PC-9 (cell line): ENCODE measurements around the gene PCGF3. TPM values are rescaled to one million over a fixed set of nuclear protein-coding genes. Genes with fewer than 3 reads are reported as not detected.

Experiments
- BruUV-seq: library from RNA; stranded (reverse); fragments of 400-500 nt; replicated peaks from 2 replicates; lab custom pipeline; 2021; lab: Mats Ljungman, UMichigan
- CTCF ChIA-PET: fragments of 300-600 bp; sonication (Branson Sonifier 250); formaldehyde crosslinking; loops from one replicate; lab custom pipeline; 2022; ENCODE audit warnings: antibody characterized with exemption; lab: Charles Lee
- POLR2A ChIA-PET: fragments of 300-600 bp; sonication (Branson Sonifier 250); formaldehyde crosslinking; loops from one replicate; lab custom pipeline; 2022; ENCODE audit warnings: antibody characterized with exemption; ENCODE audit not compliant: unreplicated experiment; lab: Charles Lee
- DNase-seq, 2 experiments: peaks; one replicate each; pipeline versions ENCODE4 v3.0.0 to v3.0.0-alpha.2; 2015 to 2022; ENCODE audit warnings: mixed read lengths in 1 of 2
- H2AFZ ChIP-seq: fragments of 200-600 bp; sonication (generic); 2 replicates; pipeline ENCODE4 v1.8.1; 2017; ENCODE audit warnings: antibody characterized with exemption
- H3F3A ChIP-seq: fragments of 200-600 bp; sonication (generic); 2 replicates; pipeline ENCODE4 v1.8.1; 2017; ENCODE audit warnings: antibody characterized with exemption, mild to moderate bottlenecking, low read depth; ENCODE audit not compliant: insufficient read depth
- H3K27ac ChIP-seq: fragments of 200-600 bp; sonication (generic); 2 replicates; pipeline ENCODE4 v1.6.1; 2016; ENCODE audit warnings: mixed run types
- H3K27me3 ChIP-seq: fragments of 200-600 bp; sonication (generic); 2 replicates; pipeline ENCODE4 v1.6.1; 2016; ENCODE audit warnings: low read depth, mixed run types; ENCODE audit not compliant: insufficient read depth
- H3K36me3 ChIP-seq: fragments of 200-600 bp; sonication (generic); 2 replicates; pipeline ENCODE4 v1.6.1; 2016; ENCODE audit warnings: low read depth, mixed run types
- H3K4me1 ChIP-seq: fragments of 200-600 bp; sonication (generic); replicated peaks from 2 replicates; pipeline ENCODE4 v1.6.1; 2016; ENCODE audit warnings: mixed run types; ENCODE audit not compliant: insufficient read depth
- H3K4me2 ChIP-seq: fragments of 200-600 bp; sonication (generic); 2 replicates; pipeline ENCODE4 v1.6.1; 2017; ENCODE audit warnings: mixed run types
- H3K4me3 ChIP-seq: fragments of 200-600 bp; sonication (generic); 2 replicates; pipeline ENCODE4 v1.6.1; 2016; ENCODE audit warnings: mixed run types
- H3K79me2 ChIP-seq: fragments of 200-600 bp; sonication (generic); 2 replicates; pipeline ENCODE4 v1.6.1; 2017; ENCODE audit warnings: low read depth, mixed run types
- H3K9me2 ChIP-seq: fragments of 200-600 bp; sonication (generic); 2 replicates; pipeline ENCODE4 v1.8.1; 2017; ENCODE audit warnings: mild to moderate bottlenecking; ENCODE audit not compliant: insufficient read depth
- H3K9me3 ChIP-seq: fragments of 200-600 bp; sonication (generic); 2 replicates; pipeline ENCODE4 v1.8.1; 2016; ENCODE audit warnings: low read depth; ENCODE audit not compliant: insufficient read depth
- H4K20me1 ChIP-seq: fragments of 200-600 bp; sonication (generic); 2 replicates; pipeline ENCODE4 v1.8.1; 2017; ENCODE audit not compliant: insufficient read depth
- EZH2 ChIP-seq: fragments of 200-600 bp; sonication (generic); IDR thresholded peaks from 2 replicates; pipeline ENCODE4 v1.8.0; 2017; ENCODE audit warnings: antibody characterized with exemption, low read depth
- intact Hi-C: fragments of 100-400 bp; cut with micrococcal nuclease; formaldehyde crosslinking; loops from one replicate; pipeline ENCODE4 v1.10.0; 2022; ENCODE audit not compliant: unreplicated experiment
- total RNA-seq: library from RNA; stranded (reverse); gene quantifications from 2 replicates; pipeline ENCODE4 v1.2.3, GENCODE V29; 2021
- TF ChIP-seq, protein P1 (sequence below): fragments of 200-600 bp; sonication (generic); conservative IDR thresholded peaks from 2 replicates; pipeline ENCODE4 v1.6.1; 2017; ENCODE audit warnings: mixed run types, antibody characterized with exemption, mild to moderate bottlenecking, moderate library complexity

Gene PCGF3
- total RNA-seq, 1 experiment from 2014 or later, result 60.8 TPM

DNA sequence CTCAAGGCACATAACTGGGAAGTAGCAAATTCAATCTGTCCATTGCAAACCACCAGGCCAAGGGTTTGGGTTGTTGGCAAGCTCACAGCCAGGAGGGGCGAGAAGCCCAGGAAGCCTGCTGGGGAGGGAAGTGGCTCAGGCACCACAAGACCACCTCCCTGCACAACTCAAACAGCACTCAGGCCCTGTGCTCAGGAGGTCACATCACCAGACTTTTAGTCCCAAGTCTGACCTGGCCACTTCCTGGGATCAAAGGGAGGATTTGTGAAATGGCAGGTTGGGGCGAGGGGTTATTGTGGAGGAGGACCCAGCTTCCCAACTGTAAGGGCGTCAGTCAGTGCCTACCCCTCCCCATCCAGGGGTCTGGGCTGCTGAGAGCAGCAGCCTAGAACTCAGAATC is 33.9 kb upstream of the PCGF3 start:
- Histone ChIP-seq H4K20me1 (no peaks in the 10 kb centered on the region), H3K79me2 (peaks cover 26% of the 10 kb centered on the region), H3K27me3 (peaks cover 3% of the 10 kb centered on the region), H3K4me1 (peaks cover 14% of the 10 kb centered on the region), H3K9me3 (no peaks in the 10 kb centered on the region), H3K4me3 (no peak overlapping the region), H3K36me3 (peaks cover 5% of the 10 kb centered on the region; the same call in 1 of the 2 replicates), H3K9me2 (no peaks in the 10 kb centered on the region), H3F3A (no peaks in the 10 kb centered on the region), H2AFZ (no peak overlapping the region), H3K4me2 (no peak overlapping the region), H3K27ac (no peak overlapping the region)
- no peak for DNase-seq
- POLR2A ChIA-PET, result no interaction called here
- intact Hi-C loops, result no loop called here
- CTCF ChIA-PET, result no interaction called here
- BruUV-seq, result no TSS peak
- TF ChIP-seq EZH2, result no peak
- TF ChIP-seq, protein P1, sequence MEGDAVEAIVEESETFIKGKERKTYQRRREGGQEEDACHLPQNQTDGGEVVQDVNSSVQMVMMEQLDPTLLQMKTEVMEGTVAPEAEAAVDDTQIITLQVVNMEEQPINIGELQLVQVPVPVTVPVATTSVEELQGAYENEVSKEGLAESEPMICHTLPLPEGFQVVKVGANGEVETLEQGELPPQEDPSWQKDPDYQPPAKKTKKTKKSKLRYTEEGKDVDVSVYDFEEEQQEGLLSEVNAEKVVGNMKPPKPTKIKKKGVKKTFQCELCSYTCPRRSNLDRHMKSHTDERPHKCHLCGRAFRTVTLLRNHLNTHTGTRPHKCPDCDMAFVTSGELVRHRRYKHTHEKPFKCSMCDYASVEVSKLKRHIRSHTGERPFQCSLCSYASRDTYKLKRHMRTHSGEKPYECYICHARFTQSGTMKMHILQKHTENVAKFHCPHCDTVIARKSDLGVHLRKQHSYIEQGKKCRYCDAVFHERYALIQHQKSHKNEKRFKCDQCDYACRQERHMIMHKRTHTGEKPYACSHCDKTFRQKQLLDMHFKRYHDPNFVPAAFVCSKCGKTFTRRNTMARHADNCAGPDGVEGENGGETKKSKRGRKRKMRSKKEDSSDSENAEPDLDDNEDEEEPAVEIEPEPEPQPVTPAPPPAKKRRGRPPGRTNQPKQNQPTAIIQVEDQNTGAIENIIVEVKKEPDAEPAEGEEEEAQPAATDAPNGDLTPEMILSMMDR, result no peak

DNA sequence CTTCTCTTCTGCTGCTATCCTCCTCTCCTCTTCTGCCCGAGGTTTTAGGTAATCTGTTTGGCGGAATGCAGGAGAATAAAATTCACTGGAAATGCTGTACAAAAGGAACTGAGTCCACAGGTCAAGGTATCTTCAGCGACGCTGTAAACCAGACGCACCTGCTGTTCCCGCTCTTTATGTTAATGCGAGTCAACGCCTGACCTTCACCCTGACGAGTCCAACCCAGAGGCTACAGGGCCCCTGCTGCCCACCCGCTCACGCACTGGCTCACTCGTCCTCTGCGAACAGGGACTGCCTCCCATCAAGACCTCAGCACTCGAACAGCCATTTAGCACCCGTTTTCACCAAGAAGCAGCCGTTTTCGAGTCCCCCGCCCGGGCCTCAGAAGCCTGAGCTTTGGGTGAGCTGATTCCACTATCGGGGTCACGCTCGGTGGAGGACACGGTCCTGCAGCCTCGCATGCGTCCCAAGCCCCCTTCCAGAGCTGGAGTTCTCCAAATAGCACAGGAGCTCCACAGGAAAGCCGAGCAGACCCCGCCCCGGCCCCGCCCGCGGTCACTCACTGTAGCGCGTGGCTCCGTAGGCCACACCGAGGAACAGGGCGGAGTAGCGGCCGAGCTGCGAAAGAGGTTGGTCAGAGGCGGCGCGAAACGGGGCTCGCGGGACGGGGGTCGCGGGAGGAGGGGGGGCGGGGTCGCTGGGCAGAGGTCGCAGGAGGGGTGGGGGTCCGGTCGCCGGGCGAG is 32.1 kb upstream of the PCGF3 start:
- no peaks in the 10 kb centered on the region for H3K9me3 ChIP-seq
- H3K9me2 ChIP-seq, result no peaks in the 10 kb centered on the region
- ChIA-PET POLR2A (interaction anchor here (0.5 to 0.8 kb wide), 3 partner anchors 14 to 673 kb away, joined by 3 to 5 read pairs (median 5); partner anchors contain the start of gene UVSSA), CTCF (interaction anchor here (1.6 kb wide), 1 partner anchor 70 kb away, joined by 12 read pairs; no protein-coding TSS in a partner anchor)
- H2AFZ ChIP-seq, result no peak overlapping the region; the same call in 1 of the 2 replicates
- no peaks in the 10 kb centered on the region for H3K27me3 ChIP-seq
- peaks cover 14% of the 10 kb centered on the region for H3K4me1 ChIP-seq
- no peak overlapping the region for H3K27ac ChIP-seq
- H3K79me2 ChIP-seq, result peaks cover 26% of the 10 kb centered on the region
- no peaks in the 10 kb centered on the region for H4K20me1 ChIP-seq
- no peak for DNase-seq
- peaks cover 5% of the 10 kb centered on the region; the same call in 1 of the 2 replicates for H3K36me3 ChIP-seq
- peak overlapping the region; percentile 79 for H3K4me3 ChIP-seq
- peak overlapping the region; percentile 94 for H3K4me2 ChIP-seq
- no TSS peak for BruUV-seq
- TF ChIP-seq, protein P1, result no peak
- TF ChIP-seq EZH2, result no peak
- intact Hi-C loops, result loop anchor here (1.0 kb wide), 2 partner anchors 15 to 71 kb away; no protein-coding TSS in a partner anchor
- no peaks in the 10 kb centered on the region for H3F3A ChIP-seq

DNA sequence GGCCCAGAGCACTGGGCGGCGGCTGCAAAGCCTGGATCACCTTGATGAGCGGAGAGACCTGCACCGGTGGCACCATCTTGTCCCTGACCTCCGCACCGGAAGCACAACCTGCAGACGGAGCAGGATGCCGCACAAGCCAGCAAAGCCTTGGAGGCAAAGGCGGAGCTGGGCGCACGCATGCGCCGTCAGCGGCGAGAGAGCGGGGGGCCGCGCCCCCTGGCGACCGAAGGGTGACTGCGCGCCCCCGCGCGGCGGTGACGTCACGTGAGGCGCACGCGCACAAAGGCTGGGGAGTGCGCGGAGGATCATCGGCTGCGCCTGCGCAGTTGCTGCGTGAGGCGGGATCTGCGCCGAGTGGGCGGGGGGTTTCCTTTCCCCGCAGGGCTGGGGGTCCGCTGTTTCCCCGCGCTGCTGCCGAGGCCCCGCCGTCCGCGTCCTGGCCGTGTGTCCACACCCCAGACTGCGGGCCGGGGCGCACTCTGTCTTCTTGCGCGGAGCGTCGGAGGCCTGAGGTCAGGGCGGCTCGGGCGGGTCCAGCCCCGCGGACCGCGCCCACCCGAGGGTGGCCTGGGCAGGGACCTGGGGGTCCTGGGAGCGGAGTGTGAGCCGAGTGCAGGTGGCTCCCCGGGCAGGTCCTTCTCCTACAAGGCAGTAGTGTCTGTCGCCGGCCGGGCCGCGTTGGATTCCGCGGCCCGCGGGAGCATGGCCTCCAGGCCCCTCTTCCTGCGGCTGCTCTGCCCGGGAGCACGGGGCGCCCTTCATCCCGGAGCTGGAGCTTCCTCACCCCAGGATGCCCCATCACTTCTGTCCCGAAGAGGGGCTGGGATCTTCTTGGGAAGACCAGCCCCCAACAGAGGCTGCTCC is 31.2 kb upstream of the PCGF3 start, which contains the start of the genes ATP5ME and MYL5:
Gene ATP5ME, minus strand, starts transcription at position 105 of the 864 bp plus-strand sequence. Its CDS starts 29 bp downstream, at position 76.
Gene MYL5, plus strand, starts transcription at position 371 of the 864 bp plus-strand sequence. CDS start 3,485 bp downstream, outside the sequence.
- POLR2A ChIA-PET, result interaction anchor here (0.5 to 0.8 kb wide), 2 partner anchors 13 to 441 kb away, joined by 4 to 5 read pairs; no protein-coding TSS in a partner anchor
- peak within 1 kb of the TSS; percentile 94 for H2AFZ ChIP-seq

More for the DNA sequence above, 31.2 kb upstream of the PCGF3 start, which contains the start of the genes ATP5ME and MYL5:
- Histone ChIP-seq H3K27ac (peak within 1 kb of the TSS; percentile 25; the same call in 1 of the 2 replicates), H3K79me2 (peaks cover 26% of the 10 kb centered on the region), H3K4me2 (peak within 1 kb of the TSS; percentile 96), H3F3A (no peaks in the 10 kb centered on the region), H4K20me1 (no peaks in the 10 kb centered on the region), H3K4me3 (peak within 1 kb of the TSS; percentile 79), H3K36me3 (peaks cover 5% of the 10 kb centered on the region; the same call in 1 of the 2 replicates), H3K9me3 (no peaks in the 10 kb centered on the region), H3K27me3 (no peaks in the 10 kb centered on the region), H3K4me1 (peaks cover 14% of the 10 kb centered on the region), H3K9me2 (no peaks in the 10 kb centered on the region)
- peak; percentile 87 to 97 for DNase-seq
- TF ChIP-seq, protein P1, result peak; percentile 88
- TF ChIP-seq EZH2, result no peak
- CTCF ChIA-PET, result interaction anchor here (1.6 kb wide), 1 partner anchor 71 kb away, joined by 12 read pairs; no protein-coding TSS in a partner anchor
- intact Hi-C loops, result loop anchor here (1.0 kb wide), 2 partner anchors 14 to 72 kb away; no protein-coding TSS in a partner anchor
- no TSS peak for BruUV-seq
